ENCODE data around the gene ATAT1. TPM values are rescaled to one million over a fixed set of nuclear protein-coding genes. Genes with fewer than 3 reads are reported as not detected.

ATAT1 gene
- total RNA-seq, 4 donors from 2014 or later = 8.2 to 25.2 (median 15.1) TPM

DNA sequence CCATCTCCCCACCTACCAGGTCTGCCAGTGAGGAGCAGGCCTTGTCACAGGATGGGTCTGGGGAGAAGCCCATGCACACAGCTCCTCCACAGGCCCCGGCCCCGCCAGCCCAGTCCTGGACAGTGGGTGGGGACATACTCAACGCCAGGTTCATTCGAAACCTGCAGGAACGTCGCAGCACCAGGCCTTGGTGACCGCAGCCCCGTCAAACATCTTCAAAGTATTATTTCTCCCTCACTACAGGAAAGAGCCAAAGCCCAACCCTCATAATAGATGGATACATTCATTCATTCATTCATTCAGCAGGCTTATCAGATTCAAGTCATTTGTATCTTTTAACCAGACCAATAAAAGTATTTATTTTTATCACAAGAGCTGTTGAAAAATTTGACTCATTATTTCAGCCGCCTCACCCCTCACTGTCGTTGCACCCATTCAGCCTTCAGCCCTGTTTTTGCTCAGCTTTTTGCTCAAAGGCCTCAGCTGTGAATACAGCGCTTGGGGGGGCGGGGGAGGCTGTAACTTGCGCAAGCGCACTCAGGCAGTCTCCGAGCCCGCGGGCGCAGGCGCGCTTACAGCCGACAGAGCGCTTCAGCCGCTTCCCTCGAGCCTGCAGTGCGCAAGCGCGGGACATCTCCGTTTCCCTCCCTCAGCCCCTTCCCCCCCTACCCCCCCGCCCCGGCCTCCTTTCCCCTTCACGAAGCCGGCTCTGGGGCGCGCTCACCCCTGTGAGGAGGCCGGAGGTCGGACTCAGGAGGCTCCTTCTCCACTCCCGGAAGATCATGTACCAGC lies 20.0 kb downstream of the ATAT1 start, which contains the start of gene C6orf136:
Gene C6orf136 (plus strand): TSS at position 684 of the 792 bp plus-strand sequence. CDS start 99 bp downstream, at position 783.
- H3K36me3 ChIP-seq = peaks cover 0 to 37% (median 0%) of the 10 kb centered on the region in 3 donors
- H3K27ac ChIP-seq = peak within 1 kb of the TSS; percentile 96 to 97 (median 96)
- DNase-seq = peak; percentile 90 to 98 (median 93)
- H3K27me3 ChIP-seq = no peaks in the 10 kb centered on the region
- TF ChIP-seq POLR2A (IDR thresholded peaks at IDR 0.05) = no peak
- TF ChIP-seq, protein P1, sequence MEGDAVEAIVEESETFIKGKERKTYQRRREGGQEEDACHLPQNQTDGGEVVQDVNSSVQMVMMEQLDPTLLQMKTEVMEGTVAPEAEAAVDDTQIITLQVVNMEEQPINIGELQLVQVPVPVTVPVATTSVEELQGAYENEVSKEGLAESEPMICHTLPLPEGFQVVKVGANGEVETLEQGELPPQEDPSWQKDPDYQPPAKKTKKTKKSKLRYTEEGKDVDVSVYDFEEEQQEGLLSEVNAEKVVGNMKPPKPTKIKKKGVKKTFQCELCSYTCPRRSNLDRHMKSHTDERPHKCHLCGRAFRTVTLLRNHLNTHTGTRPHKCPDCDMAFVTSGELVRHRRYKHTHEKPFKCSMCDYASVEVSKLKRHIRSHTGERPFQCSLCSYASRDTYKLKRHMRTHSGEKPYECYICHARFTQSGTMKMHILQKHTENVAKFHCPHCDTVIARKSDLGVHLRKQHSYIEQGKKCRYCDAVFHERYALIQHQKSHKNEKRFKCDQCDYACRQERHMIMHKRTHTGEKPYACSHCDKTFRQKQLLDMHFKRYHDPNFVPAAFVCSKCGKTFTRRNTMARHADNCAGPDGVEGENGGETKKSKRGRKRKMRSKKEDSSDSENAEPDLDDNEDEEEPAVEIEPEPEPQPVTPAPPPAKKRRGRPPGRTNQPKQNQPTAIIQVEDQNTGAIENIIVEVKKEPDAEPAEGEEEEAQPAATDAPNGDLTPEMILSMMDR (IDR thresholded peaks at IDR 0.05) = no peak
- H3K4me1 ChIP-seq = peaks cover 0 to 34% (median 7%) of the 10 kb centered on the region in 4 donors
- H3K9me3 ChIP-seq = no peaks in the 10 kb centered on the region
- H3K4me3 ChIP-seq = peak within 1 kb of the TSS; percentile 83 to 89 (median 86)

DNA sequence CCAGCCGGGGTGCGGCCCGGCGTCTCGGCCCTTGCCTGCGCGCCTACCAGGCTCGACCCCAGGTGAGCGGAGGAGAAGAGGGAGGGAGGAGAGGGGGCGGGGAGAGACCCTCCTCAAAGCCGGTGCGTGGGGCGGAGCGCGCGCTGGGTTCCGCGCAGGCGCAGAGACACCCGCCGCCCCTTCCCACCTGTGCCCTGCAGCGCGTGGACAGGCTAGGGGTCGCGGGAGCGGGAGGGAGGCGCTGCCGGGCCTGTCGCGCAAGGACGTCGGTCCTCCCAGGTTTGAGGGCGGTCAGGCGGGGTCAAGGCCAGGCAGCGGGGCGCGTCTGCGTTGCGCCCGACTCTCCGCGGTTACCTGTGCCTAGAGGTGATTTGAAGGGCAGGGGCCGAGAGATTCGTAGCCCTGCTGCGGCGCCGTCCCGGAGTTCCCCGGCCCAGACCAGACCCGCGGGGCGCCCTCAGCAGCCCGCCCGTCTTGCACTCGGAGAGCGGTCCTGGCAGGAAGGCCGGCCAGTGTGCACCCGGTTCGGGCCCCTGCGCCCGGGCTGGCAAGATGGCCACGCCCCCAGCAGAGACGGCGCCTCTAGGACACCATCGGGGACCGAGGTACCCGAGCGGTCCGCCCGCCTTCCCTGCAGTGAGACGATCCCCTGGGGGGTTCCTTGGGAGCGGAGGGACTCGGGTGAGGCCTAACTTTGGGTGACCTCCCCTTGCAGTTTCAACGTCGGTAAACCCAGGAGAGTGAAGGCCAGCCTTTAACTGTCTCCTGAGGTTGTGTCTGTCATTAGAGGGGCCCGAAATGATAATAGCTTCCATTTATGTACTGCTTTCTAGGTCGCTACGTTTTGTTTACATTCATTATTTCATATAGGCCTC lies 20.8 kb downstream of the ATAT1 start:
- Histone ChIP-seq H3K4me1 (peaks cover 0 to 34% (median 7%) of the 10 kb centered on the region in 4 donors), H3K27ac (peak overlapping the region; percentile 96 to 97 (median 96)), H3K4me3 (peak overlapping the region; percentile 83 to 89 (median 86)), H3K9me3 (no peaks in the 10 kb centered on the region), H3K27me3 (no peaks in the 10 kb centered on the region), H3K36me3 (peaks cover 0 to 39% (median 0%) of the 10 kb centered on the region in 3 donors)
- TF ChIP-seq, protein P1 (IDR thresholded peaks at IDR 0.05) = no peak
- TF ChIP-seq POLR2A (IDR thresholded peaks at IDR 0.05) = peak; percentile 37 to 67
- DNase-seq = peak; percentile 76 to 86 (median 86)

DNA sequence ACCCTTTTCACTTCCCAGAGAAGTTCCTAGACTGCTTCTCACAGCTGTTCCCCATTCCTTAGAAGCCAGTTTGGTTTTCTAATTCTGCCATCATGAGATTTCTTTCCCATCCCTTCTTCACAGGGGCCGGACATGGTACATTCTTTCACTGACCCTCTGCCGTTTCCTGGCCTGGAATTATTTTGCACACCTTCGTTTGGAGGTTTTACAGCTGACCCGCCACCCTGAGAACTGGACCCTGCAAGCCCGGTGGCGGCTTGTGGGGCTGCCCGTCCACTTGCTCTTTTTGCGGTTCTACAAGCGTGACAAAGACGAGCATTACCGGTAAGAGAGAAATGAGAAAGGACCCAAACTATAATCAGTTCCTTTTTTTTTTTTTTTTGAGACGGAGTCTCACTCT lies 24.5 kb downstream of the ATAT1 start:
- no peak for DNase-seq
- Histone ChIP-seq H3K9me3 (no peaks in the 10 kb centered on the region), H3K4me3 (no peak overlapping the region), H3K36me3 (peaks cover 0 to 65% (median 0%) of the 10 kb centered on the region in 3 donors), H3K4me1 (peaks cover 0 to 17% (median 7%) of the 10 kb centered on the region in 4 donors), H3K27ac (no peak overlapping the region), H3K27me3 (no peaks in the 10 kb centered on the region)
- TF ChIP-seq, protein P1 (IDR thresholded peaks at IDR 0.05) = no peak
- no peak for TF ChIP-seq POLR2A (IDR thresholded peaks at IDR 0.05)

DNA sequence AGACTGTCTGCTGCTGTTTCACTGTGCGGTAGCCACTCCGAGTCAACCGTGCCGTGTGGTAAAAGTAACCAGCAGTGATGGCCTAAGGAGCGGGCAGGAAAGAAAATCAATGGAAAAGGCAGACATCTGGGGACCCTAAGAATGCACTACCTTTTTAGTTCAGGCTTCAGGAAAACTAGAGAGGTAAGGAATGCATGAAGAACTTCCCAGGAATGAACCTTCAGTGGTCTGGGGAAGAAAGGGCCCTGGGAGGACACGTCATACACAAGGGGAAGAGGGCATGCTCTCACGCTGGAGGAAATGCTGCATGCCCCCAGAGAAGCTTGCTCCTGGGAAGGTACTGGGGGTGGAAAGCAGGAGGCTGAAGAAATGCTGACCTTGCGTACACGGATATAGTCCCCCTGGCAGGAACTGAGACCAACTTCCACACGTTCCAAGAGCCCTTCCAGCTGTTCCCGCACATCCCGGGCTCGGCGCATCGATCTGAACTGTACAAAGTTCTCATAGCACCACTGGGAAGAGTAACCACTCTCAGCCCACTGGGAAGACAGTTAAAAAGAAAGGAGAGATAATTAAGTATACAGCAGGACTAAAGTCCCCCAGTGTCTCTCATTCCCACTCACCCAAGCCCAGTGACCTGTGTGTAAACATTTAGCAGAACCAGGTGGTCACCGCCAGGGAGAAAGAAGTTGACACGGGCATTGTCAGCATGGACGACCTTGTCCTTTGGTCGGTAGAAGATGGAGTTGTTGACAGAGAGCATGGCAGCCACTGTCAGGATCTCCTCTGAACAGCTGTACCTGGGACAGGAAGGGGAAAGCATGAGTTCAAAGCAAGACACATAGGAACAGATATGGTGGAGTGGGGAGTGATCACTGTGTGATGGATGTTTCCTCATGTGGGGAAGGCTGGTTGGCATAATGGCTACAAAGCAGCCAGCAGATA lies 28.4 kb downstream of the ATAT1 start:
- Histone ChIP-seq H3K4me3 (no peak overlapping the region), H3K36me3 (peaks cover 0 to 98% (median 0%) of the 10 kb centered on the region in 3 donors), H3K4me1 (no peaks in the 10 kb centered on the region), H3K27me3 (no peaks in the 10 kb centered on the region), H3K27ac (no peak overlapping the region), H3K9me3 (no peaks in the 10 kb centered on the region)
- no peak for DNase-seq
- TF ChIP-seq, protein P1 (IDR thresholded peaks at IDR 0.05) = no peak
- TF ChIP-seq POLR2A (IDR thresholded peaks at IDR 0.05) = no peak

DNA sequence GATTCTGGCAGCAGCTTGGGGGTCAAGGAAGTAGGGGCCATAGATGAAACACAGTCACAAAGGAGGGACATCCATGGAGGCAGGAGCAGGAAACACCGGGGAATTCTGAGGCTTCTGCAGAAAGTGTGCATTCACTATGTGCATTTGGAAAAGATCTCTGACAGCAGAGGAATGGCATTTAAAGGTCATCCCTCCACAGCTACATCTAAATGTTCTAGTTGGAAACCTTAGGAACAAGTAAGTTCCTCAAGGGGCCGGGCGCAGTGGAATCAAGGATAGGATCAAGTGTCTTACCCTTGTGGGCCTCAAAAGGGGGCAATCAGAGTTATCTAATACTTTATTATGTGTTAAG lies 29.0 kb downstream of the ATAT1 start:
- no peaks in the 10 kb centered on the region for H3K9me3 ChIP-seq
- H3K27ac ChIP-seq = no peak overlapping the region
- no peak for DNase-seq
- H3K4me3 ChIP-seq = no peak overlapping the region
- H3K4me1 ChIP-seq = no peaks in the 10 kb centered on the region
- H3K36me3 ChIP-seq = peaks cover 0 to 100% (median 0%) of the 10 kb centered on the region in 3 donors
- no peaks in the 10 kb centered on the region for H3K27me3 ChIP-seq
- TF ChIP-seq, protein P1 (IDR thresholded peaks at IDR 0.05) = no peak
- TF ChIP-seq POLR2A (IDR thresholded peaks at IDR 0.05) = no peak
